PC-3 (cell line): Measurements from ENCODE around the gene MS4A8. TPM values are rescaled to one million over a fixed set of nuclear protein-coding genes. Genes with fewer than 3 reads are reported as not detected.

ENCODE experiments used
- ATAC-seq: fragments of 200-7000 bp; cut with Tn5 transposase; 2 replicates; pipeline ENCODE4 v1.9.1; 2020; ENCODE audit warnings: mild to moderate bottlenecking, moderate library complexity
- BruUV-seq: library from RNA; stranded (reverse); fragments of 400-500 nt; replicated peaks from 2 replicates; lab custom pipeline; 2021; lab: Mats Ljungman, UMichigan
- CTCF ChIA-PET: fragments of 300-600 bp; sonication (Branson Sonifier 250); formaldehyde crosslinking; loops from one replicate; lab custom pipeline; 2022; ENCODE audit warnings: antibody characterized with exemption; lab: Charles Lee
- POLR2A ChIA-PET: fragments of 300-600 bp; sonication (Branson Sonifier 250); formaldehyde crosslinking; loops from one replicate; lab custom pipeline; 2022; ENCODE audit warnings: antibody characterized with exemption; ENCODE audit not compliant: unreplicated experiment; lab: Charles Lee
- DNase-seq: peaks from one replicate; pipeline ENCODE4 v3.0.0-alpha.2; 2015
- H2AFZ ChIP-seq: fragments of 300-600 bp; sonication (generic); 2 replicates; pipeline ENCODE4 v1.6.0; 2016; ENCODE audit warnings: antibody characterized with exemption, low read length
- H3F3A ChIP-seq: fragments of 300-600 bp; sonication (generic); one replicate; pipeline ENCODE4 v1.6.0; 2017; ENCODE audit warnings: antibody characterized with exemption, low read length, control low read depth, mild to moderate bottlenecking; ENCODE audit not compliant: unreplicated experiment
- H3K27ac ChIP-seq: fragments of 300-600 bp; sonication (generic); 2 replicates; pipeline ENCODE4 v1.5.1; 2016; ENCODE audit warnings: mild to moderate bottlenecking, low read length
- H3K27me3 ChIP-seq: fragments of 300-600 bp; sonication (generic); 2 replicates; pipeline ENCODE4 v1.6.1; 2016; ENCODE audit warnings: low read length, mixed read lengths
- H3K36me3 ChIP-seq: fragments of 300-600 bp; sonication (generic); 2 replicates; pipeline ENCODE4 v1.6.1; 2016; ENCODE audit warnings: low read depth, mixed run types, low read length, mixed read lengths
- H3K4me1 ChIP-seq: fragments of 300-600 bp; sonication (generic); 2 replicates; pipeline ENCODE4 v1.5.1; 2016; ENCODE audit warnings: low read length; ENCODE audit not compliant: insufficient read depth
- H3K4me2 ChIP-seq: fragments of 300-600 bp; sonication (generic); 2 replicates; pipeline ENCODE4 v1.6.0; 2016; ENCODE audit warnings: low read length
- H3K4me3 ChIP-seq: fragments of 300-600 bp; sonication (generic); 2 replicates; pipeline ENCODE4 v1.5.1; 2016; ENCODE audit warnings: mild to moderate bottlenecking, low read length, mixed read lengths
- H3K79me2 ChIP-seq: fragments of 300-600 bp; sonication (generic); 2 replicates; pipeline ENCODE4 v1.6.1; 2017; ENCODE audit warnings: low read length, mixed read lengths
- H3K9ac ChIP-seq: fragments of 300-600 bp; sonication (generic); 2 replicates; pipeline ENCODE4 v1.6.0; 2016; ENCODE audit warnings: mild to moderate bottlenecking, low read length
- H3K9me2 ChIP-seq: fragments of 300-600 bp; sonication (generic); replicated peaks from 2 replicates; pipeline ENCODE4 v1.6.1; 2016; ENCODE audit warnings: mixed run types, low read length, mixed read lengths
- H3K9me3 ChIP-seq: fragments of 300-600 bp; sonication (generic); 2 replicates; pipeline ENCODE4 v1.6.1; 2016; ENCODE audit warnings: low read length, mixed read lengths
- H4K20me1 ChIP-seq: fragments of 300-600 bp; sonication (generic); 2 replicates; pipeline ENCODE4 v1.6.1; 2016; ENCODE audit warnings: low read length, mixed read lengths
- CTCF ChIP-seq: fragments of 300-600 bp; sonication (generic); conservative IDR thresholded peaks from 2 replicates; pipeline ENCODE4 v1.5.1; 2017; ENCODE audit warnings: antibody characterized with exemption, low read depth, mild to moderate bottlenecking, low read length
- EZH2 ChIP-seq: fragments of 300-600 bp; sonication (generic); IDR thresholded peaks from one replicate; pipeline ENCODE4 v1.6.1; 2017; ENCODE audit warnings: antibody characterized with exemption, mild to moderate bottlenecking, low read length; ENCODE audit not compliant: unreplicated experiment
- EZH2phosphoT487 ChIP-seq: fragments of 300-600 bp; sonication (generic); IDR thresholded peaks from 2 replicates; pipeline ENCODE4 v1.6.1; 2018; ENCODE audit warnings: mild to moderate bottlenecking, antibody characterized with exemption, low read length, borderline replicate concordance
- intact Hi-C: fragments of 100-400 bp; cut with micrococcal nuclease; formaldehyde crosslinking; loops from 2 replicates; pipeline ENCODE4 v1.9.0; 2023
- total RNA-seq: library from RNA; depleted of rRNA; stranded (reverse); fragments of >200 nt; gene quantifications from 2 replicates; pipeline ENCODE4 v1.2.3, GENCODE V29; 2014

The MS4A8 gene
- total RNA-seq, 1 experiment from 2014 or later: not detected

GRCh38 chr11:60731586-60731985, 32.2 kb downstream of the MS4A8 start:
- no TSS peak for BruUV-seq
- intact Hi-C loops: no loop called here
- Histone ChIP-seq H3K9me3 (no peaks in the 10 kb centered on the region), H2AFZ (no peak overlapping the region), H3K4me3 (no peak overlapping the region), H3K27ac (no peak overlapping the region), H3K36me3 (no peaks in the 10 kb centered on the region), H3K9me2 (no peaks in the 10 kb centered on the region), H3F3A (no peaks in the 10 kb centered on the region), H3K27me3 (peaks cover 84% of the 10 kb centered on the region), H4K20me1 (no peaks in the 10 kb centered on the region), H3K79me2 (no peaks in the 10 kb centered on the region), H3K4me2 (no peak overlapping the region), H3K4me1 (no peaks in the 10 kb centered on the region), H3K9ac (no peak overlapping the region)
- CTCF ChIA-PET: no interaction called here
- DNase-seq (no peak), ATAC-seq (no peak)
- no peak for TF ChIP-seq EZH2
- 0 out of 2 replicates have a peak, but pooled peaks have one; percentile 22 for TF ChIP-seq EZH2phosphoT487
- no peak for TF ChIP-seq CTCF
- POLR2A ChIA-PET: no interaction called here

- CTCF ChIA-PET: no interaction called here
- TF ChIP-seq CTCF: no peak
- no peak for TF ChIP-seq EZH2
- no peak for TF ChIP-seq EZH2phosphoT487
Observed at GRCh38 chr11:60734279-60734678, 34.9 kb downstream of the MS4A8 start.

GRCh38 chr11:60739114-60739513, 39.7 kb downstream of the MS4A8 start:
- Histone ChIP-seq H3K9me3 (no peaks in the 10 kb centered on the region), H3K9me2 (no peaks in the 10 kb centered on the region), H3K4me2 (no peak overlapping the region), H3K9ac (no peak overlapping the region), H3K27ac (no peak overlapping the region), H3F3A (no peaks in the 10 kb centered on the region), H3K36me3 (no peaks in the 10 kb centered on the region), H4K20me1 (no peaks in the 10 kb centered on the region), H2AFZ (no peak overlapping the region), H3K27me3 (peaks cover 49% of the 10 kb centered on the region), H3K79me2 (no peaks in the 10 kb centered on the region), H3K4me3 (no peak overlapping the region), H3K4me1 (no peaks in the 10 kb centered on the region)
- TF ChIP-seq CTCF (no peak; the same call in 1 of the 2 replicates), EZH2 (no peak), EZH2phosphoT487 (no peak)
- no peak for DNase-seq
- intact Hi-C loops: no loop called here
- no peak for ATAC-seq
- CTCF ChIA-PET: no interaction called here
- POLR2A ChIA-PET: no interaction called here
- BruUV-seq: no TSS peak

More at GRCh38 chr11:60734279-60734678, 34.9 kb downstream of the MS4A8 start:
- Histone ChIP-seq H3K9ac (no peak overlapping the region), H3F3A (no peaks in the 10 kb centered on the region), H3K79me2 (no peaks in the 10 kb centered on the region), H3K4me1 (no peaks in the 10 kb centered on the region), H3K4me2 (no peak overlapping the region), H3K27ac (no peak overlapping the region), H3K27me3 (peaks cover 88% of the 10 kb centered on the region), H3K36me3 (no peaks in the 10 kb centered on the region), H3K4me3 (no peak overlapping the region), H4K20me1 (no peaks in the 10 kb centered on the region), H3K9me3 (no peaks in the 10 kb centered on the region), H3K9me2 (no peaks in the 10 kb centered on the region), H2AFZ (no peak overlapping the region)
- intact Hi-C loops: no loop called here
- ATAC-seq (no peak), DNase-seq (no peak)
- no TSS peak for BruUV-seq
- POLR2A ChIA-PET: no interaction called here
